ENCODE measurements around the gene BABAM1.
A peak's percentile ranks its signal among the peaks of the same experiment; 100 is the strongest.

Gene BABAM1

GRCh38 chr19:17322854-17323253 is 55.6 kb downstream of the BABAM1 start:
- TF ChIP-seq POLR2AphosphoS5 (IDR thresholded peaks at IDR 0.05; ENCODE audit: low read depth, low read length) (no peak), TAF1 (IDR thresholded peaks at IDR 0.05; ENCODE audit: borderline replicate concordance, low read depth, low read length) (no peak), POLR2A (IDR thresholded peaks at IDR 0.05; ENCODE audit: low read depth, low read length) (no peak)
- DNase-seq (ENCODE audit: insufficient read length) (no peak), FAIRE-seq (no peak)

DNA sequence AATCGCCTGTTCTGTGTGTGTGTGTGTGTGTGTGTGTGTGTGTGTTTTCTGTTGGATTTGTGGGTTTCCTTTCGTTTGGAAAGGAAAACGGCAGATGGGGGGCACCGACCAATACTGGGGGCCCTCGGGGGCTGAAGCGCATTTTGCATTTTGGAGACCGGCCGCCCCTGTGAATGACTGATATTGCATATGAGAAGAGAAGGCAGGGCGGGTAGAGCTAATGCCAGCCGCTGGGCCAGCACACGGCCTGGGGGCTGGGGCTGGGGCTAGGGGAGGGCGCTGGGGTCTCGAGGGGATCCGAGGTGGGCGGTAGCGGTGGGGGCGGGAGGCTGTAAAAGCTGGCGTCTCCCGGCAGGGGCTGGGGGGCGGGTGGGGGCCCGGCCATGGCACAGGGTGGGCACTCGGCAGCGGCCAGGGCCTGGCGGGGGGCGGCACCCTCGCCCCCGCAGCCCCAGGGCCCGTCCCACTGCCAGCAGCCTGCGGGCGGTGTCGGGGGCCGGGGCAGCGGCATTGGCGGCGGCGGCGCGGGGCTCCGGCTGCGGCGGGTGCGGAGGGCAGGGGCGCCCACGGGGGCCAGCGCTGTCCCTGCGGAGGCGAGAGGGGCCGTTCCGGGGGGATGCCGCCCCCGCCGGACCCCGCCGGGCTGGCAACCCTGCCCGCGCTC is 56.2 kb downstream of the BABAM1 start:
- FAIRE-seq = no peak

GRCh38 chr19:17323964-17324332 is 56.7 kb downstream of the BABAM1 start:
- DNase-seq (ENCODE audit: insufficient read length) (no peak), FAIRE-seq (no peak)
- TF ChIP-seq POLR2AphosphoS5 (IDR thresholded peaks at IDR 0.05; ENCODE audit: low read depth, low read length) (no peak), TAF1 (IDR thresholded peaks at IDR 0.05; ENCODE audit: borderline replicate concordance, low read depth, low read length) (no peak), POLR2A (IDR thresholded peaks at IDR 0.05; ENCODE audit: low read depth, low read length) (no peak)

More for the DNA sequence above, 56.2 kb downstream of the BABAM1 start:
- DNase-seq (ENCODE audit: insufficient read length) = no peak
- TF ChIP-seq TAF1 (IDR thresholded peaks at IDR 0.05; ENCODE audit: borderline replicate concordance, low read depth, low read length) (no peak), POLR2A (IDR thresholded peaks at IDR 0.05; ENCODE audit: low read depth, low read length) (no peak), POLR2AphosphoS5 (IDR thresholded peaks at IDR 0.05; ENCODE audit: low read depth, low read length) (no peak)

- FAIRE-seq (no peak), DNase-seq (ENCODE audit: insufficient read length) (no peak)
- TF ChIP-seq TAF1 (IDR thresholded peaks at IDR 0.05; ENCODE audit: borderline replicate concordance, low read depth, low read length) (no peak), POLR2AphosphoS5 (IDR thresholded peaks at IDR 0.05; ENCODE audit: low read depth, low read length) (no peak), POLR2A (IDR thresholded peaks at IDR 0.05; ENCODE audit: low read depth, low read length) (no peak)
These were observed 57.3 kb downstream of the BABAM1 start for GRCh38 chr19:17324357-17325114.

DNA sequence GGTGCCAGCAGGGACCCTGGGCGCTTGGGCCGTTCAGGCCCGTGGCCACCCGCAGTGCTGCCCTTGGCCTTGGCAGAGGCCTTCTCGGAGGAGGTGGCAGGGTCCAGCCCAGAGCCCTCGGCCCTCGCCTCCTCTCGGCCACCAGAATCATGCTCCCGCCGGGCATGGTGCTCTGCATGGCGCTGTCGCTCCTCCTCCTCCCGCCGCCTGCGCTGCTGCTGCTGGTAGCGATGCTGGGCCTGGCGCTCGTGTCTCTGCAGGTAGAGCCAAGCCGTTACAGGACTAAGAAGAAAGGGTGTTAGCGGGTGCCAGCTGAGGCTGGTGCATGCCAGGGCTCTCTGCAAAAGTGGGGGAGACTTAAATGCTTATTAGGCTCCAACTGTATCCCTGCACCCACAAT is 57.9 kb downstream of the BABAM1 start:
- no peak for TF ChIP-seq TAF1 (IDR thresholded peaks at IDR 0.05; ENCODE audit: borderline replicate concordance, low read depth, low read length)
- no peak for TF ChIP-seq POLR2A (IDR thresholded peaks at IDR 0.05; ENCODE audit: low read depth, low read length)
- no peak for TF ChIP-seq POLR2AphosphoS5 (IDR thresholded peaks at IDR 0.05; ENCODE audit: low read depth, low read length)
- DNase-seq (ENCODE audit: insufficient read length) (no peak), FAIRE-seq (no peak)

GRCh38 chr19:17325881-17326594 is 58.8 kb downstream of the BABAM1 start:
- DNase-seq (ENCODE audit: insufficient read length) (no peak), FAIRE-seq (no peak)
- TF ChIP-seq POLR2A (IDR thresholded peaks at IDR 0.05; ENCODE audit: low read depth, low read length) (no peak), POLR2AphosphoS5 (IDR thresholded peaks at IDR 0.05; ENCODE audit: low read depth, low read length) (no peak), TAF1 (IDR thresholded peaks at IDR 0.05; ENCODE audit: borderline replicate concordance, low read depth, low read length) (no peak)

DNA sequence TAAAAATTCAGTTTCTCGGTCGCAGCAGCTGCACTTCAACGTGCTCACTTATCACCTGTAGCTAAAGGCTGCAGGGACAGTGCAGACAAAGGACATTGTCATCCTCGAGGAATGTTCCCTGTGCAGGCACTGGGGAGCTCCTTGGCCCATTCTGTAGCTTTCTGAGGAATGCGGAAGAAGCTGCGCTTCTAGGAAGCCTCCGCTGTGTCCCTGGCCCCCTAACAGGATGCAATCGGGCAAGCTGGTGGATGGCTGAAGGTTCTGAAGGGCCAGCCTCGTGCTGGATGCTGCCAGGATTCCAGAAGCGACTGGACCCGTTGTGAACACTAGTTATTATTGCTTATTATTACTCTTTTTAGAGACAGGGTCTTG is 59.3 kb downstream of the BABAM1 start:
- DNase-seq (ENCODE audit: insufficient read length) (no peak), FAIRE-seq (no peak)
- no peak for TF ChIP-seq POLR2A (IDR thresholded peaks at IDR 0.05; ENCODE audit: low read depth, low read length)
- TF ChIP-seq POLR2AphosphoS5 (IDR thresholded peaks at IDR 0.05; ENCODE audit: low read depth, low read length) = no peak
- no peak for TF ChIP-seq TAF1 (IDR thresholded peaks at IDR 0.05; ENCODE audit: borderline replicate concordance, low read depth, low read length)

GRCh38 chr19:17327068-17327653 is 59.9 kb downstream of the BABAM1 start:
- TF ChIP-seq POLR2A (IDR thresholded peaks at IDR 0.05; ENCODE audit: low read depth, low read length) = no peak
- no peak for TF ChIP-seq TAF1 (IDR thresholded peaks at IDR 0.05; ENCODE audit: borderline replicate concordance, low read depth, low read length)
- TF ChIP-seq POLR2AphosphoS5 (IDR thresholded peaks at IDR 0.05; ENCODE audit: low read depth, low read length) = no peak
- no peak for DNase-seq (ENCODE audit: insufficient read length)
- FAIRE-seq = no peak

DNA sequence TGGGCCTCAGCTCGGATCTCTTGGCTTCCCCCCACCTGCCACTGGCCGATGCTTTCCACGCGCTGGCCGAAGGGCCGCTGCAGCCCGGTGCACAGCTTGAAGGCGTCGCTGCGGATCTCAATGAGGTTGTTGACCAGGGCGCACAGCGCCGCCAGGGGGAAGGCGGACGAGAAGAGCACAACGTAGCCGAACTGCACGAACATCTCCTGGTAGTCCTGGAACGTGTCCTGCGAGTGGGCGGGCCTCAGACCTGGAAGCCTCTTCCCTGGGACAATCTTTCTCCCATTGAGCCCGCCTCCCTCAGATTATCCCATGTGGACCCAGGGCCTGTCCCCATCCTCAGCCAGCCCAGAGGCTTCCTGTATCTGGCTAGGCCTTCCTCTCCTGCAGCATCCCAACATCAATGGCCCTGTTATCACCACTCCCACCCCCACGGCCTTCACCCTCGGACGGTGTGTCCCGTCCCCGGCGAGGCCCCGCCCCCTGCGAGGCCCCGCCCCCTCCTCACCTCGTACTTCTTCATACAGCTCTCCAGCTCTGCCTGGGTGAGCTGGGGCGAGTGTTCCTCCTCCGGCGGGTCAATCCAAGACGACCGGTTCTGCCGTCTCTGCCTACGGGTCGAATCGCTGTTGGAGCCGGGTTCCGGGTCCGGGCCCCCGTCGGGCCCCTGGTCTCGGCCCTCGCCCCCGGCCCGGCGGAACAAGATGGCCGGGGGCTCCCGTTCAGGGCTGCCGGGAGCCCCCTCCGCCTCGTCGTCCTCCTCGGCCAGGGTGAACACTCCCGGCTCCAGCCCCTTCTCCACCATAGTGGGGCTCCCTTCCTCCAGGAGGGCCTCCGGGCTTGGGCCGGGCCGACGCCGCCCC is 60.6 kb downstream of the BABAM1 start:
- no peak for TF ChIP-seq POLR2A (IDR thresholded peaks at IDR 0.05; ENCODE audit: low read depth, low read length)
- TF ChIP-seq TAF1 (IDR thresholded peaks at IDR 0.05; ENCODE audit: borderline replicate concordance, low read depth, low read length) = no peak
- TF ChIP-seq POLR2AphosphoS5 (IDR thresholded peaks at IDR 0.05; ENCODE audit: low read depth, low read length) = no peak
- FAIRE-seq = peak; percentile 66
- peak; percentile 77 for DNase-seq (ENCODE audit: insufficient read length)
